ENCODE results near the gene PRKACG.
"Not testable (repeated sequence)": the region's sequence is repeated elsewhere in the genome, so short reads cannot be mapped to it uniquely, and the experiment has no call there.

The PRKACG gene

DNA sequence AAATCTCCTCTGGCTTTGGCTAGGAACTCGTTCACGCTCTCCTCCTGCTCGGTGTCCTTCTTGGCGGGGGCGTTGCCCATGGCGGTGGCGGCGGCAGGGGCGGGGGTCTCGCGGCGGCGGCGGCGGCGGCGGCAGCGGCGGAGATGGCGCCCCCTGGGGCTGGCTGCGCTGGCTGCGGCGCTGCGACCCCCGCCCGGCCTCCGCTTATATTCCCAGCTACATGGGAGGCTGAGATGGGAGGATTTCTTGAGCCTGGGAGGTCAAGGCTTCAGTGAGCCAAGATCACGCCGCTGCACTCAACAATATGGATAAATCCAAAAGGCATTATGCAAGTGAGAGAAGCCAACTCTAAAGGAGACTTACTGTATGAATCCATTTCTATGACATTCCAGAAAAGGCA is at the start of gene PRKACG:
Gene PRKACG, minus strand, starts transcription at position 101 of the 400 bp plus-strand sequence. Its CDS starts 21 bp downstream, at position 80.
- no peak for FAIRE-seq
- DNase-seq (ENCODE audit: insufficient read length, low spot score) = no peak

DNA sequence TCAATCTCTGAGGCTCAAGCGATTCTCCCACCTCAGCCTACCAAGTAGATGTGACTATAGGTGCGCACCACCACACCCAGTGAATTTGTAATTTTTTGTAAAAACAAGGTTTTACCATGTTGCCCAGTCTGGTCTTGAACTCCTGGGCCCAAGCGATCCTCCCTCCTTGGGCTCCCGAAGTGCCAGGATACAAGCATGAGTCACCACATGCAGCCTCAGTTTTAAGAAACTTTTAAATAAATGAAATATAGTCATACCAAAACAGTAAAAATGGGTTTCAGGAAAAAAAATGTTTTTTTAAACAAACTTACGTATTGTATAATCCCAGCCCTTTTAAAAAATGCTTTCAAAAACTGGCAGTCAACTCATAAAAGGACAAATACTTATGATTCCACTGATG is 48.3 kb upstream of the PRKACG start:
- FAIRE-seq = no peak
- DNase-seq (ENCODE audit: insufficient read length, low spot score) = no peak

DNA sequence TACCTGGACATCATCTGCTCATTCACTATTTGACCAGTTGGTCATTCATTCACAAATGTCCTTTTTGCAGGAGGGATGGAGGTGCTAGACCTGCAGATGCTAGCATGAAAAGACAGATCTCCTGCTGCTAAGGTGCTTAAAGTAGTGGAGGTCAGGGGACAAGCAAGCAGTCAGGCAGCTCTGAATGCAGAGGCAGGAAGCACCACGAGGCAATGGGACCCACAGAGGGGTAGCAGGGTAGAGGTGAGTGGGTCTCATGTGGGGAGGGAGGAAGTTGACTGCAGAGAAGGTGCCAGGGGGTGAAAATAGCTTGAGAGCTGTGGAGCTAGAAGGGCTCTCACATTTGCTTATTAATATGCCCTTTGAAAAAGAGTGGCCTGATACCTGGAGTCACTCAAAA is 46.9 kb upstream of the PRKACG start:
- DNase-seq (ENCODE audit: insufficient read length, low spot score) = no peak
- FAIRE-seq = no peak

DNA sequence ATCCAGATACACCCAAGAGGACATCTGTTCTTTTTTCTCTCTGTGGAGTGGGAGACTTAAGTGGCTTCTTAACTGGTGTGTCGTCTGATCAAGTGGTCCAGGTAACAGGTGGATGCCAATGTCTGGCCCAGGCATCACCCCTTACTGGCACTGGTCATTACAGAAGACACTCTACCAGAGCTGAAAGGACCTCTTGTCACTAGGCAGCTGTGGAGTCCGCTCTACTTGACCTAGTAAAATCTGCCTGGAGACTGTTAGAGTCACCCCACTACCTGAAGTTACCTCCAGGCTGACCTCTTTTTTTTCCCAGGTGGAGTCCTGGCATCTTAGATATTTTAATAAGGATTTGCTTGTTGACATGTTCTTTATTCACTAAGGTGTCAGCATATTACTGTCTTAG is 44.2 kb upstream of the PRKACG start:
- DNase-seq (ENCODE audit: insufficient read length, low spot score) (no peak), FAIRE-seq (no peak)

DNA sequence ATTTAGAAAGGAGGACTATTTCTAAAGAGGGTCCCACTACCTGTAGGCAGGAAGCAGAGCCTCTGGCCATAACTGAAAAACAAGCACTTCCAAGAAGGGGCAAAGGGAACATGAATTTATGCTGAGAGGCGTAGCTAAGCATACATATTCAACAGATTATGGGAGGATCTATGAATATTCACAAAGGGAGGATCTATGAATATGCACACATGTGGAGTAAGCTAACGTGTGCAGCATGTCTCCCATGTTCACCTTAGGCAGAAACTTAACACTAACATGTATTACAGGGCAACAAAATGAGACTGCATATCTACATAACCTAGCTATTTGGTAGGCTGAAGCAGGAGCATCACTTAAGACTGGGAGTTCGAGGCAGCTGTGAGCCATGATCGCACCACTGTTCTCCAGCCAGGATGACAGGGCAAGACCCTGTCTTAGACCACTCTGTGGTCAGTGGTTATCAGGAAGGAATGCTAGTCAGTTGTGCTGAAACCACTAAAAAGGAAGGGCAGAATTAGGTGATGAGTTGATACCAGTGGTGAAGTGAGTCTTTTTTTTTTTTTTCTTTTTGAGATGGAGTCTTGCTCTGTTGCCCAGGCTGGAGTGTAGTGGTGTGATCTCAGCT is 42.4 kb upstream of the PRKACG start:
- FAIRE-seq (no peak), DNase-seq (ENCODE audit: insufficient read length, low spot score) (no peak)

DNA sequence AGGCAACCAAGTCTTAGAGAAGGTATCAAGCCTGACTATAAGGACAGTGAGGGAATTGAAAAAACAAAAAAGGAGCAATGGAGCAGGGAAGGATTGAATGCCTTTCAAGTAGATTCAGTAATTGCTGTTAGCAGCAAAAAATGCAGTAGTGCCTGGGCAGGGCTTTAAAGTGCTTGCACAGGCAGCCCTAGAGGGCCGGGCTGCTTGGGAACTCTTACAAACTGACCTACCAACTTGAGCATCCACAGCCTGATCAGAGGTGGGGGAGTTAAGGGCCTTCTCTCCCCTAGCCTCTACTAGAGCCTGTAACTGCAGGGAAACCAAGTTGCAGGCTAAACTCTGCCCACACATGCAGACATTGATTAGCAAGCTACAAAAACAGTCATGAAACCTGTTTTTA is 41.1 kb upstream of the PRKACG start:
- DNase-seq (ENCODE audit: insufficient read length, low spot score) = no peak
- FAIRE-seq = no peak

DNA sequence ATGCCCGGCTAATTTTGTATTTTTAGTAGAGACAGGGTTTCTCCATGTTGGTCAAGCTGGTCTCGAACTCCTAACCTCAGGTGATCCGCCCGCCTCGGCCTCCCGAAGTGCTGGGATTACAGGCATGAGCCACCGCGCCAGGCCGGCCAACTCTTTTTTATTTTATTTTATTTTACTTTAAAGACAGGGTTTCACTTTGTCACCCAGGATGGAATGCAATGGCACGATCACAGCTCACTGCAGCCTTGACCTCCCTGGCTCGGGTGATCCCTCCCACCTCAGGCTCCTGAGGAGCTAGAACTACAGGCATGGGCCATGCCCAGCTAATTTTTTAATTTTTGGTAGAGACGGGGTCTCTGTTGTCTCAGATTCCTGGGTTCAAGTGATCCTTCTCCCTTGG is 37.0 kb upstream of the PRKACG start:
- not testable (repeated sequence) for FAIRE-seq

DNA sequence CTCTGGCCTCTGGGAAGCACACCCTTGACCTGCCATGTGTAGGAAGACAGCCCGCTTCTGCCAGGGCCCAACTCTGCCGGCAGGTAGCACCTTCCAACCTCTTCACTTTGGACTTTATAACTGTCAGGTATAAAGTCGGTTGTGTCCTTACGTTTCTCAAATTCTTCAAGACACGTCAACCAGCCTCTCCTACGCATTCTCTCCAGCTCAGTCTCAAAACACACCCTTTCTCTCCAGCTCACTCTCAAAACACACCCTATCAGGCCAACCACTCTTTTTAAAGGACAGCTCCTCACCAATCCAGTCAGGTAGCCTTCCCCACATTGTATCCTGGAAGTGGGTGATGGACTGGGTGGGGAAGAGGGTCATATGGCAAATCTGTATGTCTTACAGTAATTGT is 35.2 kb upstream of the PRKACG start:
- DNase-seq (ENCODE audit: insufficient read length, low spot score) (no peak), FAIRE-seq (no peak)

More for the DNA sequence above, 37.0 kb upstream of the PRKACG start:
- DNase-seq (ENCODE audit: insufficient read length, low spot score) = not testable (repeated sequence)

DNA sequence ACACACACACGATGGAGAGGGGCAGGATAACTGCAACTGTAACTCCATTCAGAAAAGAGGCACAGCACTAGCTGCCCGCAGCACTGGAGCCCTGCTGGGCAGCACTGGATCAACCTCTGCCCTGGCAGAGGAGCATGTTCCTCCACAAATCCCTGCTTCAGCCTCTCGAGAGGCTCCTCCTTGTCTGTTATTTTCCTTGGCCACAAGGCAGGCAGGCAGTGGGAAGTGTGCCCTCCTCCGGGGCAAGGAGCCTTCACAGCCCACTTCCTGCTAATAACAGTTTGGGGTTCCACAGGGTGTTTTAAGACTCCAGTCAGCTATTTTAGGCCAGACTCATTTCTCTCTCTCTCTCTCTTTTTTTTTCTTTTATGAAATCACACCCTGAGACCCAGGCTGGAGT is 33.5 kb upstream of the PRKACG start:
- FAIRE-seq = no peak
- no peak for DNase-seq (ENCODE audit: insufficient read length, low spot score)

DNA sequence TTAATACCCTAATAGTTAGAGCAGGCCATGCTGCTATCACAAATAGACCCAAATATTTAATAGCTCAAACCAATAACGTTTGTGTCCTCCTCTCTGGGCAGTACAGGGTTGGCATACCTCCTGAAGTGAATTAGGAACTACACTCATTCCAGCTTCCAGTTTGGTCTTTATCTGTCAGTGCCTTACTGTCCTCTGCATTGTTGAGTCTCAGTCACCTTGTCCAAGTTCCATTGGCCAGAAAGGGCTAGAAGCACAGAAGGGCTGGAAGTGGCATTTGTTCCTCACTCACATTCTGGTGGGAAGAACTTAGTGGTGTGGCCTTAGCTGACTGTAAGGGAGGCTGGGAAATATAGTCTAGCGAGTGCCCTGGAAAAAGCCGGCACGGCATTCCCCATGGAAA is 32.8 kb upstream of the PRKACG start:
- no peak for FAIRE-seq
- no peak for DNase-seq (ENCODE audit: insufficient read length, low spot score)

DNA sequence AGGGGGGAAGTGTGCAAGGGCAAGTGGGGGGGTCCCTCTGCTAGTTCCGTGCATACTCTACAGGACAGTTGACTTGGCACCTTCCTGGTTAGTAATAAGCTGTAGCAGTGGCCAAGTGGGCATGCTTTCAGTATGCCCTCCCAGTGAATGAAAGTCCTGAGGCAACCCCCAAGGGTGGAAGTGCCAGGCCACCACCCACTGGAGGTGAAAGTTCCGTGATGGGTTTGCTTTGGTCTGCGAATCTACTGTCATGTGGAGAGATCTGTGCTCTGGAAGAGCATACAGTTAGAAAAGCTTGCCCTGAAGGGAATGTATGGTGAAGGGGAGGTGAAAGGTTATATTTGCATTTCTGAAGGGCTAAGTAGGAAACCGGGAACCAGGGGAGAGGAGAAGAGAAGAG is 31.9 kb upstream of the PRKACG start:
- no peak for FAIRE-seq
- DNase-seq (ENCODE audit: insufficient read length, low spot score) = no peak

DNA sequence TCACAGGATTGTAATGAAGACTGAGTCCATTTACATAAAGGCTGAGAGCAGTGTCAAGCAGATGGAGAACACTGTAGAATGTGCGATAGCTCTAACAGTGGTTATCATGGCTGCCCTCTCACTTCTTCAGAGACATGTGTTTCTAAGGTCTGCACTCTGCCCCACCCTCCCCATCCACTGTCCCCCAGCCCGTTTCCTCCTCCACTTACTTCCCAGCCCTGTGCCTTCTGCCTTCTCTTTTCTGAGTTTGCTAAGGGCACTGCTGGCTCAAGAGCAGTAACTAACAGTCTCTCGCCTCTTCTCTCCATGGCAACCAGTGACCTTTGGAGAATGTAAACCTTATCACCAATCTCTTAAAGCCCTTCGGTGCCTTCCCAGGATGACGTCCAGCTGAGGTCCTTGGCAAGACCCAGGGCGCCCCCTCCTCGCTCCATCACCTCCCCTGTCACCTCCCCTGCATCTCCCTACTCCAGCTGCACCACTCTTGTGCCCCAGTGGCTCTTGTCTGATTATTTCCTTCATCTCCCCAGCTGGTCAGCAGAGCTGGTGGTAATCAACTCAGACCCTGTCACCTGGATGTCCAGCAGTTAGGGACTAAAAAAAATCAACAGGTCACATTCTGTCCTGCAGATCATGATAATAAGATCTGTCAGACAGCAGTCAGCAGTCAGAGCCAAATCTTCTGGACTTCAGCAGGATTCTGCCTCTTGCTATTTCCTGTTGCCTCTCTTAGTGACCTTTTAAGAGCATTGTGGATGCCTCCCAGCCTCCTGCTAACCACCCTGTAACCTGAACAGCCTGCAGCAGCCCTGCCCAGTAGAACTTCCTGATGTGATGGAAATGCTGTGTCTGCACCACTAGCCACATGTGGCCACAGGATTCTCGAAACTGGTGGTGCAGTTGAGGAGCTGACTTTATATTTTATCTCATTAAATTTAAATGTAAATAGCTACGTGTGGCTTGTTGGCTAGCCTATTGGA is 30.6 kb upstream of the PRKACG start:
- FAIRE-seq (no peak), DNase-seq (ENCODE audit: insufficient read length, low spot score) (no peak)

DNA sequence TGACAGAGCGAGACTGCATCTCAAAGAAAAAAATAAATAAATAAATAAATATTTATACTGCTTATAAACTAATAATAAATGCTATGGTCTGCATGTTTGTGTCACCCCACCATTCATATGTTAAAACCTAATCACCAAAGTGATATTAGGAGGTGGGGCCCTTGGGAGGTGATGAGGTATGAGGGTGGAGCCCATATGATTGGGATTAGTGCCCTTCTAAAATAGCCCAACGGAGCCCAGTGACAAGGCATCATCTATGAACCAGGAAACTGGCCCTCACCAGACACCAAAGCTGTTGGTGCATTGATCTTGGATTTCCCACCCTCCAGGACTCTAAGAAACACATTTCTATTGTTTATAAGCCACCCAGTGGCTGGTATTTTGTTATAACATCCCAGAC is 26.7 kb upstream of the PRKACG start:
- DNase-seq (ENCODE audit: insufficient read length, low spot score) = no peak
- FAIRE-seq = no peak

DNA sequence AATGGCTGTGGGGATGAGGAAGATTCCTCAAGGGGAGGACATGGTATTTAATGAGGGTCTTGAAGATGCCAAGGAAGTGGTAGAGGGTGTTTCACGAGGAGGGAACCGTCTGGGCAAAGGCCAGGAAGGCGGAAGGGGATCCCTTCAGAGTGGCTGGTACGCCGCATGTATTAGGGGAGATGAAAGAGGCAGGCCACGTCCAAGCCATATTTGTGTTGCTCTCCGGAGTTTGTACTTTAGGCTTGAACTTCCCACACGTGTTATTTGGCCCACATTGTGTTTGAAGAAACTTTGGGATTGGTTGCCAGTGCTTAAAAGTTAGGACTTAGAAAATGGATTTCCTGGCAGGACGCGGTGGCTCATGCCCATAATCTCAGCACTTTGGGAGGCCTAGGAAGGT is 22.9 kb upstream of the PRKACG start:
- no peak for FAIRE-seq
- DNase-seq (ENCODE audit: insufficient read length, low spot score) = no peak

DNA sequence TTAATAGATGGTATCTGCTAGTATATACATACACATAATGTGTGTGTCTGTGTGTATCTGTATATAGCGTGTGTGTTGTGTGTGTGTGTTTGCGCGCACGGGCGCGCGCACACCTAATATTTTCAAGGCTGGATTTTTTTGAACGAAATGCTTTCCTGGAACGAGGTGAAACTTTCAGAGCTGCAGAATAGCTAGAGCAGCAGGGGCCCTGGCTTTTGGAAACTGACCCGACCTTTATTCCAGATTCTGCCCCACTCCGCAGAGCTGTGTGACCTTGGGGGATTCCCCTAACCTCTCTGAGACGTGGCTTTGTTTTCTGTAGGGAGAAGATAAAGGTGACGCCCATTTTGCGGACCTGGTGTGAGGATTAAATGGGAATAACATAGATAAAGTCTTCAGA is 22.4 kb upstream of the PRKACG start:
- FAIRE-seq (peak; percentile 83), DNase-seq (ENCODE audit: insufficient read length, low spot score) (no peak)

DNA sequence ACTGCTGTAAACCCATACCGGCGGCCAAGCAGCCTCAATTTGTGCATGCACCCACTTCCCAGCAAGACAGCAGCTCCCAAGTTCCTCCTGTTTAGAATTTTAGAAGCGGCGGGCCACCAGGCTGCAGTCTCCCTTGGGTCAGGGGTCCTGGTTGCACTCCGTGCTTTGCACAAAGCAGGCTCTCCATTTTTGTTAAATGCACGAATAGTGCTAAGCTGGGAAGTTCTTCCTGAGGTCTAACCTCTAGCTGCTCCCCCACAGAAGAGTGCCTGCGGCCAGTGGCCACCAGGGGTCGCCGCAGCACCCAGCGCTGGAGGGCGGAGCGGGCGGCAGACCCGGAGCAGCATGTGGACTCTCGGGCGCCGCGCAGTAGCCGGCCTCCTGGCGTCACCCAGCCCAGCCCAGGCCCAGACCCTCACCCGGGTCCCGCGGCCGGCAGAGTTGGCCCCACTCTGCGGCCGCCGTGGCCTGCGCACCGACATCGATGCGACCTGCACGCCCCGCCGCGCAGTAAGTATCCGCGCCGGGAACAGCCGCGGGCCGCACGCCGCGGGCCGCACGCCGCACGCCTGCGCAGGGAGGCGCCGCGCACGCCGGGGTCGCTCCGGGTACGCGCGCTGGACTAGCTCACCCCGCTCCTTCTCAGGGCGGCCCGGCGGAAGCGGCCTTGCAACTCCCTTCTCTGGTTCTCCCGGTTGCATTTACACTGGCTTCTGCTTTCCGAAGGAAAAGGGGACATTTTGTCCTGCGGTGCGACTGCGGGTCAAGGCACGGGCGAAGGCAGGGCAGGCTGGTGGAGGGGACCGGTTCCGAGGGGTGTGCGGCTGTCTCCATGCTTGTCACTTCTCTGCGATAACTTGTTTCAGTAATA is 21.8 kb upstream of the PRKACG start, which contains the start of gene FXN:
Gene FXN, plus strand, starts transcription at position 315 of the 871 bp plus-strand sequence. Its CDS starts 31 bp downstream, at position 346.
- FAIRE-seq = peak; percentile 72
- peak; percentile 86 for DNase-seq (ENCODE audit: insufficient read length, low spot score)

DNA sequence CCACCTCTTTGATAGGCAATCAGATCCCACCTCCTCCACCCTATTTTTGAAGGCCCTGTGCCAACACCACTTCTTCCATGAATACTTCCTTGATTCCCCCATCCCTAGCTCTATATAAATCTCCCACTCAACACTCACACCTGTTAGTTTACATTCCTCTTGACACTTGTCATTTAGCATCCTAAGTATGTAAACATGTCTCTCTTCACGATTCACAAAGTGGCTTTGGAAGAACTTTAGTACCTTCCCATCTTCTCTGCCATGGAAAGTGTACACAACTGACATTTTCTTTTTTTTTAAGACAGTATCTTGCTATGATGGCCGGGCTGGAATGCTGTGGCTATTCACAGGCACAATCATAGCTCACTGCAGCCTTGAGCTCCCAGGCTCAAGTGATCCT is 20.2 kb upstream of the PRKACG start:
- FAIRE-seq = no peak
- DNase-seq (ENCODE audit: insufficient read length, low spot score) = no peak

DNA sequence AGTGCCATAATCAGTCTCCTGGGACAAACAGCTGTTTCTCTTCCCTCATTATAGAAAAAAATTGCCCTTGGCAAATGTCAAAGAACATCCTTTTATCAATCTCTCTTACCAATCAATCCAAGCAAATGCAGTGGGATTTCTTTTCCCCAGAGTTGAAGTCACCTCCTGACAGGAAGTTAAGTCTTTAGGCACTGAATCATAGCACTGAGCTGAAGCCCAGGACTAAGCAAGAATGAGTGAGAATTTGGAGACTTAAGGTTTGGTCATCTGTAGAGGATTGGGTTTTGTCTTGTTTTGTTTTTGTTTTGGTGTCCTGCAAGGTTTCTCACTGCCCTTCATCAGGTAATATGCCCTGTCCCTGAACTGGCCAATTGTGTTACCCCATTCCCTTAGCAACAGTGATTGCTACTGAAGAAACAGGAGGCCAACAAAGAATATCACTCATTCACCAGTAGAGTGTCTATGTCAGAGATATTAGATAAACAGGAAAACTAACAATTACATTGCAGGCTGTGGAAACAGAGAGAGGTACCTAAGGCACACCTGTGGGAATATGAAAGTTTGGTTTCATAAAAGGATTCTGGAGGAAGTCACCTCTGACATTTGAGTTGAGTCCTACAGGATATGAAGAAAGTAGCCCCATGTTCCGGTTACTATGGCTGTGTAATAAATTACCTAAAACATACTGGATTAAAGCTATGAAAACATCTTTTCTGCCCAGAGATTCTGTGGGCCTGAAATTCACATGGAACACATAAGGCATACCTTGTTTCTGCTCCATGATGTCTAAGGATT is 17.1 kb upstream of the PRKACG start:
- DNase-seq (ENCODE audit: insufficient read length, low spot score) (no peak), FAIRE-seq (no peak)

DNA sequence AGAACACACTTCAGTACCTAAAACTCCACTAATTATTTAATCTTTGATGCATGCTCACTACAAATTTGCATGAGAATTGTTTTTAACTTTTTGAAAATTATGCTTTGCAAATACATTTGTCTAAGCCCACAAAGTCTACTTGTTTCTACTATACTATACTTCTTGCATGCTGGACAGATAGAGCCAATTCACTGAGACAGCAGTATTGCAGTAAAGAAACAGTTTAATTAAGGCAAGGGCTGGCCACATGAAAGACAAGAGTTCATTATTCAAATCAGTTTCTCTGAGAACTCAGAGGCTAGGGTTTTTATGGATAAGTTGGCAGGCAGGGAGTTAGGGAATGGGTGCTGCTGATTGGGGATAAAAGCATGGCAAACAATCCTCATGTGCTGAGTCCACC is 15.6 kb upstream of the PRKACG start:
- FAIRE-seq (no peak), DNase-seq (ENCODE audit: insufficient read length, low spot score) (no peak)

DNA sequence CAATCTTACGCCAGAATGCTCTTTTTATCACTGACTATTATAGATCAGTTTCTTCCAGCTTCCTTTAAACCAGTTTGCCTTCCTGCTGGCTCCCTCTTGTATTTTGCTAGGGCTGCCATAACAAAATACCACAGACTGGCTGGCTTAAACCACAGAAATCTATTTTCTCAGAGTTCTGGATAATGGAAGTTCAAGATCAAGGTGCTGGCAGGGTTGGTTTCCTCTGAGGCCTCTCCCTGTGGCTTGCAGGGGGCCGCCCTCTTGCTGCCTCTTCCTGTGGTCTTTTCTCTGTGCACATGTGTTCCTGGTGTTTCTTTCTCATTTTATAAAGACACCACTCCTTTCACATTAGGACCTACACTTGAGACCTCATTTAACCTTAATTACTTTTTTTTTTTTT is 14.8 kb upstream of the PRKACG start:
- DNase-seq (ENCODE audit: insufficient read length, low spot score) (no peak), FAIRE-seq (no peak)
